OCI-LY7 (cell line): ENCODE measurements around the gene SLC45A3. TPM values are rescaled to one million over a fixed set of nuclear protein-coding genes. Genes with fewer than 3 reads are reported as not detected.

Experiments
- BruUV-seq: library from RNA; stranded (reverse); fragments of 400-500 nt; replicated peaks from 2 replicates; lab custom pipeline; 2021; lab: Mats Ljungman, UMichigan
- CTCF ChIA-PET: fragments of 300-600 bp; sonication (Branson Sonifier 250); formaldehyde crosslinking; loops from one replicate; lab custom pipeline; 2022; ENCODE audit warnings: antibody characterized with exemption; ENCODE audit not compliant: unreplicated experiment; lab: Charles Lee
- POLR2A ChIA-PET: fragments of 300-600 bp; sonication (Branson Sonifier 250); formaldehyde crosslinking; loops from one replicate; lab custom pipeline; 2022; ENCODE audit warnings: antibody characterized with exemption; lab: Charles Lee
- DNase-seq: peaks from one replicate; pipeline ENCODE4 v3.0.0-alpha.2; 2015; ENCODE audit warnings: low spot score
- H2AFZ ChIP-seq: fragments of 200-600 bp; sonication (generic), shearing (Covaris generic); 2 replicates; pipeline ENCODE4 v1.6.1; 2014; ENCODE audit warnings: mild to moderate bottlenecking, antibody characterized with exemption, low read length, moderate library complexity
- H3K27ac ChIP-seq: fragments of 200-600 bp; sonication (generic); 2 replicates; pipeline ENCODE4 v1.5.1; 2014; ENCODE audit warnings: mixed run types, low read depth, mild to moderate bottlenecking, moderate library complexity, low read length, inconsistent platforms; ENCODE audit not compliant: poor library complexity, severe bottlenecking
- H3K36me3 ChIP-seq: fragments of 200-600 bp; sonication (generic); 2 replicates; pipeline ENCODE4 v1.6.1; 2014; ENCODE audit warnings: mild to moderate bottlenecking, antibody characterized with exemption, low read length, moderate library complexity, mixed read lengths; ENCODE audit not compliant: insufficient read depth
- H3K4me1 ChIP-seq: fragments of 200-600 bp; sonication (generic); 2 replicates; pipeline ENCODE4 v1.5.1; 2014; ENCODE audit warnings: mild to moderate bottlenecking, low read length; ENCODE audit not compliant: insufficient read depth, poor library complexity, severe bottlenecking
- H3K4me2 ChIP-seq: fragments of 200-600 bp; sonication (generic); 2 replicates; pipeline ENCODE4 v1.6.1; 2014; ENCODE audit warnings: mild to moderate bottlenecking, low read length
- H3K4me3 ChIP-seq: fragments of 200-600 bp; sonication (generic); 2 replicates; pipeline ENCODE4 v1.5.1; 2014; ENCODE audit warnings: mild to moderate bottlenecking, low read depth, low read length; ENCODE audit not compliant: poor library complexity, severe bottlenecking
- H3K79me2 ChIP-seq: fragments of 200-600 bp; sonication (generic); 2 replicates; pipeline ENCODE4 v1.6.1; 2016; ENCODE audit warnings: low read depth, mild to moderate bottlenecking, low read length, moderate library complexity, mixed read lengths; ENCODE audit not compliant: insufficient read depth
- H3K9me2 ChIP-seq: fragments of 200-600 bp; sonication (generic); 2 replicates; pipeline ENCODE4 v1.6.1; 2016; ENCODE audit warnings: mild to moderate bottlenecking, low read length, mixed read lengths; ENCODE audit not compliant: insufficient read depth
- H3K9me3 ChIP-seq: fragments of 200-600 bp; sonication (generic); 2 replicates; pipeline ENCODE4 v1.6.1; 2014; ENCODE audit warnings: mild to moderate bottlenecking, mixed run types, low read length, mixed read lengths
- H4K20me1 ChIP-seq: fragments of 200-600 bp; sonication (generic); 2 replicates; pipeline ENCODE4 v1.6.1; 2014; ENCODE audit warnings: mild to moderate bottlenecking, antibody characterized with exemption, low read length, moderate library complexity, mixed read lengths; ENCODE audit not compliant: insufficient read depth
- CTCF ChIP-seq: fragments of 200-600 bp; sonication (generic); conservative IDR thresholded peaks from 2 replicates; pipeline ENCODE4 v1.5.1; 2014; ENCODE audit warnings: mild to moderate bottlenecking, antibody characterized with exemption, low read length, moderate library complexity, mixed read lengths
- EZH2phosphoT487 ChIP-seq: fragments of 200-600 bp; sonication (generic); IDR thresholded peaks from 2 replicates; pipeline ENCODE4 v1.6.1; 2018; ENCODE audit warnings: low read depth, borderline replicate concordance, mild to moderate bottlenecking, mixed run types, antibody characterized with exemption, low read length, moderate library complexity, mixed read lengths
- intact Hi-C: fragments of 100-400 bp; cut with micrococcal nuclease; formaldehyde crosslinking; loops from one replicate; pipeline ENCODE4 v1.10.0; 2022; ENCODE audit not compliant: unreplicated experiment
- total RNA-seq, 2 experiments: library from RNA; depleted of rRNA in 1 of 2; stranded (reverse); fragments of >200 nt in 1 of 2; shearing (Covaris generic) in 1 of 2; gene quantifications; 2 replicates each; pipeline ENCODE4 v1.2.3, GENCODE V29; 2014 to 2022

The SLC45A3 gene
- total RNA-seq, 2 experiments from 2014 or later: 2.4 to 5.3 TPM

- H3K27ac ChIP-seq: no peak overlapping the region
- intact Hi-C loops: no loop called here
- peaks cover 41% of the 10 kb centered on the region for H3K4me1 ChIP-seq
- CTCF ChIA-PET: interaction anchor here (1.5 kb wide), 1 partner anchor 18 kb away, joined by 10 read pairs; no protein-coding TSS in a partner anchor
- no peaks in the 10 kb centered on the region for H3K9me3 ChIP-seq
- H3K4me3 ChIP-seq: no peak overlapping the region
- DNase-seq: no peak
- no peaks in the 10 kb centered on the region for H4K20me1 ChIP-seq
- H2AFZ ChIP-seq: no peak overlapping the region
- H3K36me3 ChIP-seq: no peaks in the 10 kb centered on the region
- H3K9me2 ChIP-seq: no peaks in the 10 kb centered on the region
- TF ChIP-seq CTCF: no peak
- TF ChIP-seq EZH2phosphoT487: no peak
- H3K4me2 ChIP-seq: no peak overlapping the region
- BruUV-seq: no TSS peak
- no peaks in the 10 kb centered on the region for H3K79me2 ChIP-seq
- POLR2A ChIA-PET: interaction anchor here (0.8 to 2.9 kb wide), 3 partner anchors 7 to 81 kb away, joined by 3 to 17 read pairs (median 4); no protein-coding TSS in a partner anchor
Measured at GRCh38 chr1:205676597-205676996, 3.7 kb downstream of the SLC45A3 start.

- BruUV-seq: no TSS peak
- no peaks in the 10 kb centered on the region for H3K9me2 ChIP-seq
- no peak for DNase-seq
- no peaks in the 10 kb centered on the region for H3K79me2 ChIP-seq
- TF ChIP-seq CTCF (no peak), EZH2phosphoT487 (no peak)
- no peaks in the 10 kb centered on the region for H3K9me3 ChIP-seq
- H3K27ac ChIP-seq: no peak overlapping the region
- H2AFZ ChIP-seq: no peak overlapping the region
- ChIA-PET CTCF (no interaction called here), POLR2A (no interaction called here)
- H3K4me2 ChIP-seq: no peak overlapping the region
- H3K36me3 ChIP-seq: no peaks in the 10 kb centered on the region
- intact Hi-C loops: no loop called here
- no peaks in the 10 kb centered on the region for H4K20me1 ChIP-seq
- H3K4me1 ChIP-seq: peaks cover 47% of the 10 kb centered on the region
- H3K4me3 ChIP-seq: no peak overlapping the region
Measured at GRCh38 chr1:205676002-205676401, 4.3 kb downstream of the SLC45A3 start.

GRCh38 chr1:205675247-205675646, 5.1 kb downstream of the SLC45A3 start:
- H4K20me1 ChIP-seq: no peaks in the 10 kb centered on the region
- no peaks in the 10 kb centered on the region for H3K9me3 ChIP-seq
- H3K4me3 ChIP-seq: no peak overlapping the region
- no peaks in the 10 kb centered on the region for H3K79me2 ChIP-seq
- H3K27ac ChIP-seq: no peak overlapping the region
- DNase-seq: no peak
- no peak for TF ChIP-seq CTCF
- no peak for TF ChIP-seq EZH2phosphoT487
- no peaks in the 10 kb centered on the region for H3K9me2 ChIP-seq
- peaks cover 55% of the 10 kb centered on the region for H3K4me1 ChIP-seq
- POLR2A ChIA-PET: interaction anchor here (0.5 kb wide), 1 partner anchor 8 kb away, joined by 3 read pairs; no protein-coding TSS in a partner anchor
- H3K36me3 ChIP-seq: no peaks in the 10 kb centered on the region
- intact Hi-C loops: no loop called here
- H2AFZ ChIP-seq: no peak overlapping the region
- CTCF ChIA-PET: no interaction called here
- no peak overlapping the region for H3K4me2 ChIP-seq
- no TSS peak for BruUV-seq
